Thyroid gland (tissue), 4 donors: ENCODE measurements around the gene PPP1R15B. TPM values are rescaled to one million over a fixed set of nuclear protein-coding genes. Genes with fewer than 3 reads are reported as not detected.

ENCODE experiments used
- DNase-seq, 2 donors: peaks; one replicate each; pipeline ENCODE4 v3.0.0-alpha.2; 2019
- H3K27ac ChIP-seq, 3 donors: fragments of 200-600 bp; sonication (generic); 1 replicate in 2 of 3; 2 replicates in 1 of 3; pipeline ENCODE4 v1.5.1; 2016 to 2019; ENCODE audit warnings: mild to moderate bottlenecking in 1 of 3, moderate library complexity in 1 of 3
- H3K27me3 ChIP-seq: fragments of 200-600 bp; sonication (generic); one replicate; pipeline ENCODE4 v1.5.1; 2019
- H3K36me3 ChIP-seq, 2 donors: fragments of 200-600 bp; sonication (generic); one replicate each; pipeline ENCODE4 v1.5.1; 2016 to 2019
- H3K4me1 ChIP-seq, 2 donors: fragments of 200-600 bp; sonication (generic); one replicate each; pipeline ENCODE4 v1.5.1; 2017 to 2019
- H3K4me3 ChIP-seq, 3 donors: fragments of 200-600 bp; sonication (generic); replicated peaks in 1 of 3; 1 replicate in 2 of 3; 2 replicates in 1 of 3; pipeline ENCODE4 v1.5.1; 2016; ENCODE audit warnings: mild to moderate bottlenecking in 1 of 3
- H3K9me3 ChIP-seq: fragments of 200-600 bp; sonication (generic); one replicate; pipeline ENCODE4 v1.5.1; 2017
- CTCF ChIP-seq, 6 experiments: fragments of 200-600 bp in 3 of 6; fragments of 450-650 bp in 3 of 6; sonication (generic) in 3 of 6; IDR thresholded peaks; one replicate each; pipeline ENCODE4 v1.5.1; 2016 to 2019; ENCODE audit warnings: antibody characterized with exemption in 6 of 6, mild to moderate bottlenecking in 2 of 6, inconsistent platforms in 1 of 6, moderate library complexity in 1 of 6
- POLR2A ChIP-seq, 2 donors: fragments of 450-650 bp; IDR thresholded peaks; one replicate each; pipeline ENCODE4 v1.6.1; 2017; ENCODE audit warnings: antibody characterized with exemption in 2 of 2, mild to moderate bottlenecking in 2 of 2, moderate library complexity in 1 of 2
- WGBS, 2 donors: methylation state at CpG; one replicate each; pipeline ENCODE4 v1.1.5; 2017; 5-methylcytosine and 5-hydroxymethylcytosine counted together
- intact Hi-C: fragments of 100-400 bp; cut with DNase I; formaldehyde crosslinking; loops from one replicate; pipeline ENCODE4 v1.15.1; 2023
- total RNA-seq, 4 donors: library from RNA; depleted of rRNA; stranded (reverse); fragments of >200 nt; gene quantifications; one replicate each; pipeline ENCODE4 v1.2.3, GENCODE V29; 2016

PPP1R15B gene
- total RNA-seq, 4 donors from 2014 or later: 63.0 to 89.8 (median 66.2) TPM

DNA sequence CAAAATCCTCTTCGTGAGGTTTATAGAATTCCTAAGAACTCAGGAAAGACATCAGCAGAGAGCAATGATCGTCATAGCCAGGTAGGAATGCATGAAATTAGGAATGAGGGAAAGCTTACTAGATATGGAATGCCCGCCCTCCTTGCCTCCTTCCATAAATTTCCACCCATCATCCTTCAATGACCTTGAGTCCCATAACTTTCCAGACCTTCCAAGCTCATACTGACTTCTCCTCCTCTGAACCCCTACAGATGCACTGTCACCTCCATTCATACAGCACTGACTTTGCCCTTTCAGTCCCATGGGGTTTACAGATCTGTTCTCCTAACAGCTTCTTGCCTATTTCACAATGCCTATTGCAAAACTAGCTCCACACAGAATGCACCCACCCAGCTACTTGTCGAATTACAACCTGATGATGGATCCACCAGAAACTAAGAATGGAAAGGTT, 23.8 kb upstream of the PPP1R15B start:
- Histone ChIP-seq H3K27ac (no peak overlapping the region), H3K4me3 (no peak overlapping the region), H3K4me1 (peaks cover 0 to 8% of the 10 kb centered on the region in 2 donors), H3K36me3 (peaks cover 10 to 20% of the 10 kb centered on the region in 2 donors), H3K9me3 (no peaks in the 10 kb centered on the region), H3K27me3 (no peaks in the 10 kb centered on the region)
- intact Hi-C loops: no loop called here
- TF ChIP-seq POLR2A (IDR thresholded peaks at IDR 0.05): no peak
- TF ChIP-seq CTCF (IDR thresholded peaks at IDR 0.05): no peak
- no peak for DNase-seq
- 88 to 90% methylated on average over 4 of the region's 4 CpGs for WGBS, 2 donors

GRCh38 chr1:204434116-204434755, 22.6 kb upstream of the PPP1R15B start:
- Histone ChIP-seq H3K36me3 (peaks cover 10 to 20% of the 10 kb centered on the region in 2 donors), H3K9me3 (no peaks in the 10 kb centered on the region), H3K4me3 (no peak overlapping the region), H3K4me1 (peaks cover 0 to 8% of the 10 kb centered on the region in 2 donors), H3K27me3 (no peaks in the 10 kb centered on the region), H3K27ac (no peak overlapping the region)
- DNase-seq: no peak
- no peak for TF ChIP-seq POLR2A (IDR thresholded peaks at IDR 0.05)
- TF ChIP-seq CTCF (IDR thresholded peaks at IDR 0.05): no peak
- WGBS, 2 donors: 92 to 94% methylated on average over 9 of the region's 9 CpGs
- intact Hi-C loops: no loop called here

DNA sequence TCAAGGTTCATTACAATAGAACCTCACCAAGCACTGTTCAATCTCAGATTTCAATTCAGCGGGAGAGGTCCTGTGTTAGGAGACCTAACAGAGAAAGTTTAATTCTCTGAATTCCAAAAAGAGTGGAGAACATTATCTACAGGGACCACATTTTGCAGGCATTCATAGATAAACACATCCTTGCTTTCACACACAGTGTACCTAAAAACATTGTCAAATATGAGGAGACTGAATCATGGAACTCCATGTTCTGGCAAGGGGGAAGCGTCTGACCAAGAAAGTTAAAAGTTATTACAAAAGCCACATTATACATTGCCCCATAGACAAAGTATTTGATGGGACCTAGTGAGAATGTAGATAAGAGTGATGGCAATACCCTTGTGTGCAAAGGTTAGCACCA, 21.1 kb upstream of the PPP1R15B start:
- no peak overlapping the region for H3K4me3 ChIP-seq
- no peak for TF ChIP-seq POLR2A (IDR thresholded peaks at IDR 0.05)
- TF ChIP-seq CTCF (IDR thresholded peaks at IDR 0.05): no peak
- H3K27ac ChIP-seq: no peak overlapping the region
- intact Hi-C loops: no loop called here
- no peaks in the 10 kb centered on the region for H3K9me3 ChIP-seq
- peaks cover 10 to 14% of the 10 kb centered on the region in 2 donors for H3K36me3 ChIP-seq
- 94 to 97% methylated on average over 2 of the region's 2 CpGs for WGBS, 2 donors
- H3K4me1 ChIP-seq: peaks cover 0 to 4% of the 10 kb centered on the region in 2 donors
- no peak for DNase-seq
- no peaks in the 10 kb centered on the region for H3K27me3 ChIP-seq

- Histone ChIP-seq H3K4me3 (no peak overlapping the region), H3K4me1 (peaks cover 0 to 4% of the 10 kb centered on the region in 2 donors), H3K36me3 (peaks cover 10 to 14% of the 10 kb centered on the region in 2 donors), H3K27me3 (no peaks in the 10 kb centered on the region), H3K27ac (no peak overlapping the region), H3K9me3 (no peaks in the 10 kb centered on the region)
- intact Hi-C loops: no loop called here
- TF ChIP-seq CTCF (IDR thresholded peaks at IDR 0.05) (peak; percentile 63 to 94 (median 78)), POLR2A (IDR thresholded peaks at IDR 0.05) (no peak)
- peak; percentile 79 to 80 for DNase-seq
- 62 to 67% methylated on average over 13 of the region's 13 CpGs for WGBS, 2 donors
Observed at GRCh38 chr1:204431310-204432184, 19.9 kb upstream of the PPP1R15B start.

GRCh38 chr1:204429746-204430145, 18.1 kb upstream of the PPP1R15B start:
- intact Hi-C loops: no loop called here
- no peak for TF ChIP-seq CTCF (IDR thresholded peaks at IDR 0.05)
- no peak for TF ChIP-seq POLR2A (IDR thresholded peaks at IDR 0.05)
- H3K4me1 ChIP-seq: peaks cover 0 to 4% of the 10 kb centered on the region in 2 donors
- 90 to 94% methylated on average over 18 of the region's 18 CpGs for WGBS, 2 donors
- no peak for DNase-seq
- peaks cover 16 to 19% of the 10 kb centered on the region in 2 donors for H3K36me3 ChIP-seq
- H3K27ac ChIP-seq: no peak overlapping the region
- no peak overlapping the region for H3K4me3 ChIP-seq
- no peaks in the 10 kb centered on the region for H3K27me3 ChIP-seq
- H3K9me3 ChIP-seq: no peaks in the 10 kb centered on the region
